IMR-90 (cell line): ENCODE data around the gene MID1. TPM values are rescaled to one million over a fixed set of nuclear protein-coding genes. Genes with fewer than 3 reads are reported as not detected.
A peak's percentile ranks its signal among the peaks of the same experiment; 100 is the strongest.

ENCODE experiments used
- ATAC-seq: fragments of 200-7000 bp; cut with Tn5 transposase; 2 replicates; pipeline ENCODE4 v1.9.1; 2020; ENCODE audit warnings: low read depth, mild to moderate bottlenecking, moderate library complexity
- BruUV-seq: library from RNA; stranded (reverse); fragments of 400-500 nt; replicated peaks from 2 replicates; lab custom pipeline; 2021; lab: Mats Ljungman, UMichigan
- CTCF ChIA-PET: fragments of 300-600 bp; formaldehyde crosslinking; extraction: SDS; loops from one replicate; lab custom pipeline; 2021; ENCODE audit warnings: antibody characterized with exemption; lab: Yijun Ruan, JAX
- POLR2A ChIA-PET: fragments of 300-600 bp; sonication (Branson Sonifier 250); formaldehyde crosslinking; loops from one replicate; lab custom pipeline; 2022; ENCODE audit warnings: antibody characterized with exemption; ENCODE audit not compliant: unreplicated experiment; lab: Charles Lee
- DNase-seq: peaks from one replicate; pipeline ENCODE4 v3.0.0; 2013
- H2AFZ ChIP-seq: replicated peaks from 2 replicates; pipeline ENCODE3; 2013; ENCODE audit warnings: low read length, mild to moderate bottlenecking; ENCODE audit not compliant: poor library complexity
- H2AK5ac ChIP-seq: 2 replicates; pipeline ENCODE4 v1.6.1; 2013; ENCODE audit warnings: low read depth, low read length, inconsistent platforms
- H2AK9ac ChIP-seq: replicated peaks from 2 replicates; pipeline ENCODE3; 2013; ENCODE audit warnings: mild to moderate bottlenecking, low read depth, low read length, moderate library complexity; ENCODE audit not compliant: poor library complexity
- H2BK120ac ChIP-seq: 2 replicates; pipeline ENCODE4 v1.6.1; 2013; ENCODE audit warnings: low read depth, low read length, inconsistent platforms
- H2BK15ac ChIP-seq: 3 replicates; pipeline ENCODE4 v1.6.1; 2013; ENCODE audit warnings: low read depth, low read length, inconsistent platforms
- H2BK20ac ChIP-seq: 2 replicates; pipeline ENCODE4 v1.6.1; 2013; ENCODE audit warnings: low read depth, mild to moderate bottlenecking, inconsistent platforms, low read length, moderate library complexity
- H2BK5ac ChIP-seq: 2 replicates; pipeline ENCODE4 v1.6.1; 2013; ENCODE audit warnings: mild to moderate bottlenecking, low read depth, low read length, inconsistent platforms; ENCODE audit not compliant: poor library complexity, severe bottlenecking
- H3K14ac ChIP-seq: replicated peaks from 2 replicates; pipeline ENCODE4 v1.6.1; 2013; ENCODE audit warnings: low read depth, low read length, inconsistent platforms
- H3K18ac ChIP-seq: 2 replicates; pipeline ENCODE4 v1.6.1; 2013; ENCODE audit warnings: low read depth, low read length, control low read depth
- H3K23ac ChIP-seq: 2 replicates; pipeline ENCODE4 v1.6.1; 2013; ENCODE audit warnings: low read depth, low read length, inconsistent platforms
- H3K27ac ChIP-seq: 2 replicates; pipeline ENCODE4 v1.5.1; 2013; ENCODE audit warnings: mild to moderate bottlenecking, control low read depth, low read length; ENCODE audit not compliant: insufficient read depth
- H3K27me3 ChIP-seq: 2 replicates; pipeline ENCODE4 v1.6.1; 2013; ENCODE audit warnings: low read length; ENCODE audit not compliant: control insufficient read depth, insufficient read depth
- H3K36me3 ChIP-seq: 2 replicates; pipeline ENCODE4 v1.6.1; 2013; ENCODE audit warnings: low read length, mixed read lengths; ENCODE audit not compliant: control insufficient read depth, insufficient read depth
- H3K4ac ChIP-seq: 2 replicates; pipeline ENCODE4 v1.6.1; 2013; ENCODE audit warnings: low read depth, low read length, inconsistent platforms
- H3K4me1 ChIP-seq: 2 replicates; pipeline ENCODE4 v1.6.1; 2013; ENCODE audit warnings: low read length, mixed read lengths; ENCODE audit not compliant: control insufficient read depth, insufficient read depth
- H3K4me2 ChIP-seq: 2 replicates; pipeline ENCODE4 v1.6.1; 2013; ENCODE audit warnings: low read depth, mild to moderate bottlenecking, control low read depth, low read length, moderate library complexity
- H3K4me3 ChIP-seq: 2 replicates; pipeline ENCODE4 v1.5.1; 2013; ENCODE audit warnings: low read depth, mild to moderate bottlenecking, control low read depth, low read length, moderate library complexity; ENCODE audit not compliant: insufficient read depth
- H3K56ac ChIP-seq: 2 replicates; pipeline ENCODE4 v1.6.1; 2013; ENCODE audit warnings: low read length, inconsistent platforms; ENCODE audit not compliant: insufficient read depth; ENCODE audit errors: extremely low read depth
- H3K79me1 ChIP-seq, 2 experiments: 2 replicates each; pipeline ENCODE4 v1.6.1; 2013; ENCODE audit warnings: low read length in 2 of 2, inconsistent platforms in 1 of 2, low read depth in 1 of 2
- H3K9ac ChIP-seq: 2 replicates; pipeline ENCODE4 v1.6.1; 2013; ENCODE audit warnings: low read depth, low read length, control low read depth
- H3K9me1 ChIP-seq: 2 replicates; pipeline ENCODE4 v1.6.1; 2013; ENCODE audit warnings: low read length, inconsistent platforms; ENCODE audit not compliant: insufficient read depth
- H3K9me3 ChIP-seq: 2 replicates; pipeline ENCODE4 v1.6.1; 2013; ENCODE audit warnings: low read length; ENCODE audit not compliant: control insufficient read depth, insufficient read depth
- H4K20me1 ChIP-seq: 2 replicates; pipeline ENCODE4 v1.6.1; 2013; ENCODE audit warnings: low read length, inconsistent platforms; ENCODE audit not compliant: insufficient read depth
- H4K5ac ChIP-seq: 2 replicates; pipeline ENCODE4 v1.6.1; 2013; ENCODE audit warnings: mild to moderate bottlenecking, low read depth, low read length, control low read depth
- H4K8ac ChIP-seq, 2 experiments: 2 replicates each; pipeline ENCODE4 v1.6.1; 2013; ENCODE audit warnings: low read depth in 2 of 2, low read length in 2 of 2, control low read depth in 1 of 2, inconsistent platforms in 1 of 2
- H4K91ac ChIP-seq: 2 replicates; pipeline ENCODE4 v1.6.1; 2013; ENCODE audit warnings: low read depth, low read length, inconsistent platforms; ENCODE audit not compliant: insufficient read depth
- BHLHE40 ChIP-seq: fragments of 150-350 bp; IDR thresholded peaks from 2 replicates; pipeline ENCODE4 v1.6.1; 2016; ENCODE audit warnings: mild to moderate bottlenecking, low read depth, low read length
- FOS ChIP-seq: fragments of 150-350 bp; IDR thresholded peaks from 2 replicates; pipeline ENCODE4 v1.6.1; 2016; ENCODE audit warnings: low read depth, low read length
- POLR2A ChIP-seq: IDR thresholded peaks from 2 replicates; pipeline ENCODE4 v1.6.1; 2012; ENCODE audit warnings: mild to moderate bottlenecking, low read depth, low read length
- RCOR1 ChIP-seq: IDR thresholded peaks from 2 replicates; pipeline ENCODE4 v1.6.1; 2012; ENCODE audit warnings: mild to moderate bottlenecking, low read length, improper control_type of control experiment; ENCODE audit not compliant: insufficient replicate concordance
- WGBS, 2 experiments: methylation state at CpG; one replicate each; pipeline versions ENCODE4 v1.1.5 to v1.1.7; 2013; ENCODE audit warnings: missing lambda C conversion rate in 2 of 2; ENCODE audit not compliant: insufficient read length in 1 of 2; ENCODE audit errors: extremely low coverage in 2 of 2; 5-methylcytosine and 5-hydroxymethylcytosine counted together
- dilution Hi-C: fragments of 300-500 bp; cut with HindIII; formaldehyde crosslinking; loops from one replicate; pipeline ENCODE4 v1.14.3; 2018; ENCODE audit warnings: low sequenced_read_pairs; ENCODE audit not compliant: unreplicated experiment
- in situ Hi-C: fragments of 300-500 bp; cut with MboI; formaldehyde crosslinking; loops from 3 replicates; pipeline ENCODE4 v1.14.3; 2019; ENCODE audit warnings: low sequenced_read_pairs, inconsistent platforms, mixed read lengths
- intact Hi-C: fragments of 100-400 bp; cut with micrococcal nuclease; formaldehyde crosslinking; loops from 2 replicates; pipeline ENCODE4 v1.10.0; 2022
- polyA plus RNA-seq, 3 experiments: library from polyadenylated mRNA; depleted of rRNA; stranded (reverse); fragments of >200 nt; gene quantifications; 2 replicates each; pipeline ENCODE4 v1.2.3, GENCODE V29; 2012; ENCODE audit warnings: low replicate concordance in 1 of 3
- total RNA-seq: library from RNA; depleted of rRNA; stranded (reverse); fragments of >200 nt; gene quantifications from 2 replicates; pipeline ENCODE4 v1.2.3, GENCODE V29; 2012
- TF ChIP-seq, protein P1 (sequence below): conservative IDR thresholded peaks from 2 replicates; pipeline ENCODE4 v1.5.1; 2012; ENCODE audit warnings: mild to moderate bottlenecking, low read depth, low read length, improper control_type of control experiment

MID1 gene
- total and polyA plus RNA-seq, 2 of the 4 experiments (the other 2 are of a cell fraction): 37.2 to 106 TPM

DNA sequence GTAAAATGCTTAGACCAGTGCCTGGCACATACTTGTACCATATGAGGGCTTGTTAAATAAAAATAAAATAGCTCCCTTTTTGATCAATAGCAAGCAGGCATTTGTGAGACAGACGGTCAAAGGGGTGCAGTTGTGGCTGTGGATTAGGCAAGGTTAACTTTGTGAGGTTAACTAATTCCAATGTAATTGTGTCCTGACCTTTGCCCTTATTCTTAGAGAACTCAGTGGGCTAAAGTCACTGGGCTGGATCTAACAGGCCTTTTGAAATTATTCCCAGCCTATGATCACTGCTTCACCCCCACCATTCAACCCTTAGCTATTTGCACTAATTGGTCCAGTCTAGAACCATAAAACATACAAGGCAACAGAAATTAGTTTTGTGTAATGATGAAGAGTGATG, 166.4 kb downstream of the MID1 start:
- no peak for ATAC-seq
- intact Hi-C loops: no loop called here

More for the DNA sequence above, 166.4 kb downstream of the MID1 start:
- H3K4me3 ChIP-seq: no peak overlapping the region
- in situ Hi-C loops: no loop called here
- no peak overlapping the region for H4K91ac ChIP-seq
- no peak overlapping the region for H3K23ac ChIP-seq
- H3K27me3 ChIP-seq: no peaks in the 10 kb centered on the region
- peaks cover 4% of the 10 kb centered on the region; the same call in 1 of the 2 replicates for H3K4me1 ChIP-seq
- peaks cover 23% of the 10 kb centered on the region for H3K36me3 ChIP-seq
- no peak overlapping the region for H3K14ac ChIP-seq
- DNase-seq: no peak
- 0 out of 2 replicates have a peak overlapping the region, but pooled peaks have one; percentile 3 for H2AK5ac ChIP-seq
- H4K8ac ChIP-seq: no peak overlapping the region
- no peaks in the 10 kb centered on the region for H3K9me1 ChIP-seq
- ChIA-PET POLR2A (no interaction called here), CTCF (interaction anchor here (1.1 kb wide), 1 partner anchor 264 kb away, joined by 3 read pairs; no protein-coding TSS in a partner anchor)
- peaks cover 0 to 4% of the 10 kb centered on the region in 2 experiments; a peak in 1 of 4 replicates for H3K79me1 ChIP-seq
- H3K27ac ChIP-seq: no peak overlapping the region
- no peak overlapping the region for H3K9ac ChIP-seq
- TF ChIP-seq, protein P1, sequence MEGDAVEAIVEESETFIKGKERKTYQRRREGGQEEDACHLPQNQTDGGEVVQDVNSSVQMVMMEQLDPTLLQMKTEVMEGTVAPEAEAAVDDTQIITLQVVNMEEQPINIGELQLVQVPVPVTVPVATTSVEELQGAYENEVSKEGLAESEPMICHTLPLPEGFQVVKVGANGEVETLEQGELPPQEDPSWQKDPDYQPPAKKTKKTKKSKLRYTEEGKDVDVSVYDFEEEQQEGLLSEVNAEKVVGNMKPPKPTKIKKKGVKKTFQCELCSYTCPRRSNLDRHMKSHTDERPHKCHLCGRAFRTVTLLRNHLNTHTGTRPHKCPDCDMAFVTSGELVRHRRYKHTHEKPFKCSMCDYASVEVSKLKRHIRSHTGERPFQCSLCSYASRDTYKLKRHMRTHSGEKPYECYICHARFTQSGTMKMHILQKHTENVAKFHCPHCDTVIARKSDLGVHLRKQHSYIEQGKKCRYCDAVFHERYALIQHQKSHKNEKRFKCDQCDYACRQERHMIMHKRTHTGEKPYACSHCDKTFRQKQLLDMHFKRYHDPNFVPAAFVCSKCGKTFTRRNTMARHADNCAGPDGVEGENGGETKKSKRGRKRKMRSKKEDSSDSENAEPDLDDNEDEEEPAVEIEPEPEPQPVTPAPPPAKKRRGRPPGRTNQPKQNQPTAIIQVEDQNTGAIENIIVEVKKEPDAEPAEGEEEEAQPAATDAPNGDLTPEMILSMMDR: no peak
- TF ChIP-seq RCOR1 (no peak), POLR2A (no peak), BHLHE40 (no peak), FOS (no peak)
- no peak overlapping the region for H2AFZ ChIP-seq
- WGBS, 2 experiments: no CpG with 5 or more reads among the region's 1 CpG
- H3K4ac ChIP-seq: no peak overlapping the region
- no peak overlapping the region for H2BK15ac ChIP-seq
- dilution Hi-C loops: no loop called here
- no peaks in the 10 kb centered on the region for H4K20me1 ChIP-seq
- H3K4me2 ChIP-seq: no peak overlapping the region
- no peak overlapping the region for H2BK5ac ChIP-seq
- no peak overlapping the region for H4K5ac ChIP-seq
- H2BK20ac ChIP-seq: no peak overlapping the region
- H3K9me3 ChIP-seq: 0 out of 2 replicates have a peak, but pooled peaks cover 2% of the 10 kb centered on the region
- no peak overlapping the region for H2BK120ac ChIP-seq
- H3K56ac ChIP-seq: no peak overlapping the region
- no peak overlapping the region for H2AK9ac ChIP-seq
- H3K18ac ChIP-seq: no peak overlapping the region
- no TSS peak for BruUV-seq
